ENCODE data around the gene EVPLL.

Gene EVPLL

GRCh38 chr17:18353541-18353940 lies 24.0 kb upstream of the EVPLL start:
- no peak for DNase-seq (ENCODE audit: low spot score)
- no peak for TF ChIP-seq CTCF (IDR thresholded peaks at IDR 0.05; ENCODE audit: extremely low read depth, insufficient read depth, missing control alignments)
- in situ Hi-C loops (cut with MboI; ENCODE audit: low pct_unique_long_range_greater_than_20kb, low sequenced_read_pairs, unreplicated experiment): no loop called here

- no peak for TF ChIP-seq CTCF (IDR thresholded peaks at IDR 0.05; ENCODE audit: extremely low read depth, insufficient read depth, missing control alignments)
- DNase-seq (ENCODE audit: low spot score): no peak
- in situ Hi-C loops (cut with MboI; ENCODE audit: low pct_unique_long_range_greater_than_20kb, low sequenced_read_pairs, unreplicated experiment): no loop called here
These were observed 21.0 kb upstream of the EVPLL start for GRCh38 chr17:18356624-18357023.

DNA sequence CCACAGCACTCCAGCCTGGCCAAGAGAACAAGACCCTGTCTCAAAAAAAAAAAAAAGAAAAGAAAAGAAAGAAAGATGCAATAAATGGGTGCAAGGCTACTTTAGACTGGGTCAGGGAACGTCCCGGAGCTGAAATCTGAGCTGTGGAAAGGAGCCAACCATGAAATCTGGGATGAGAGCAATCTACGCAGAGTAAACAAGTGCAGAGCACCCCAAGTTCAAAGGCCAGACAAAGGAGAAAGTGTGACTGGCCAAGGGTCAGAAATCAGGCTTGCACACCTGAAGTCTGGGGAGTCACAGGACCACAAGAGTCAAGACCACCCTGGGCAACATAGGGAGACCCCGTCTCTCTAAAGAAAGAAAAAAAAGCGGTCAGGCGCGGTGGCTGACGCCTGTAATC lies 17.1 kb upstream of the EVPLL start:
- DNase-seq (ENCODE audit: low spot score): no peak
- in situ Hi-C loops (cut with MboI; ENCODE audit: low pct_unique_long_range_greater_than_20kb, low sequenced_read_pairs, unreplicated experiment): no loop called here
- no peak for TF ChIP-seq CTCF (IDR thresholded peaks at IDR 0.05; ENCODE audit: extremely low read depth, insufficient read depth, missing control alignments)

DNA sequence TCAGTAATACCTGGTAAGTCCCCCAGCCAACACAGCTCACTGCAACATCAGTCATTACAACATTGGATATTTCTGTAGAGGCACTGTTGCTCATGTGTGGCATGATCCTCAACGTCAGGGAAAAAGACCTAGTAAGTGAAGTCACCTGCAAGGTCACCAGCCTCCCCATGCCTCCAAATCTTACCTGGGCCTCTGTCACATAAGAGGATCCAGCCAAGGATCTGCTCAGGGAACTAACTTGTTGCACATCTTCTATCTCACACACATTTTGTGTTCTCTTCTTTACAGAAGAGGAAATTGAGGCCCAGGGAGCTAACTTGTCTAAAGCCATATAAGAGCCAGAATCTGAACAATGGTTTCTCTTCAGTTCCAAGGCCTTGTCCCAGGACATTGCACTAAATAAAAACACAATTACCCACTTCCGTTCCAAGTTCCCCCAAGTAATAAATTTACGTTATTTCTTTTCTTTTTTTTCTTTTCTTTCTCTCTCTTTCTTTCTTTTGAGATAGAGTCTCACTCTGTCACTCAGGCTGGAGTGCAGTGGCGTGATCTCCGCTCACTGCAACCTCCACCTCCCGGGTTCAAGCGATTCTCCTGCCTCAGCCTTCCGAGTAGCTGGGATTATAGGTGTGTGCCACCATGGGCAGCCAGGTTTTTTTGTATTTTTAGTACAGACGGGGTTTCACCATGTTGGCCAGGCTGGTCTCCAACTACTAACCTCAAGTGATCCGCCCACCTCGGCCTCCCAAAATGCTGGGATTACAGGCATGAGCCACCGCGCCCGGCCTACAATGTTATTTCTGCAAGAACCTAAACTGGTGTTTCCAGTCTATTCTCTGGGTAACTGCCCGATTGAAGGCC lies 15.5 kb upstream of the EVPLL start:
- TF ChIP-seq CTCF (IDR thresholded peaks at IDR 0.05; ENCODE audit: extremely low read depth, insufficient read depth, missing control alignments): no peak
- in situ Hi-C loops (cut with MboI; ENCODE audit: low pct_unique_long_range_greater_than_20kb, low sequenced_read_pairs, unreplicated experiment): no loop called here
- DNase-seq (ENCODE audit: low spot score): no peak

GRCh38 chr17:18362698-18363100 lies 14.9 kb upstream of the EVPLL start:
- no peak for TF ChIP-seq CTCF (IDR thresholded peaks at IDR 0.05; ENCODE audit: extremely low read depth, insufficient read depth, missing control alignments)
- DNase-seq (ENCODE audit: low spot score): no peak
- in situ Hi-C loops (cut with MboI; ENCODE audit: low pct_unique_long_range_greater_than_20kb, low sequenced_read_pairs, unreplicated experiment): no loop called here

DNA sequence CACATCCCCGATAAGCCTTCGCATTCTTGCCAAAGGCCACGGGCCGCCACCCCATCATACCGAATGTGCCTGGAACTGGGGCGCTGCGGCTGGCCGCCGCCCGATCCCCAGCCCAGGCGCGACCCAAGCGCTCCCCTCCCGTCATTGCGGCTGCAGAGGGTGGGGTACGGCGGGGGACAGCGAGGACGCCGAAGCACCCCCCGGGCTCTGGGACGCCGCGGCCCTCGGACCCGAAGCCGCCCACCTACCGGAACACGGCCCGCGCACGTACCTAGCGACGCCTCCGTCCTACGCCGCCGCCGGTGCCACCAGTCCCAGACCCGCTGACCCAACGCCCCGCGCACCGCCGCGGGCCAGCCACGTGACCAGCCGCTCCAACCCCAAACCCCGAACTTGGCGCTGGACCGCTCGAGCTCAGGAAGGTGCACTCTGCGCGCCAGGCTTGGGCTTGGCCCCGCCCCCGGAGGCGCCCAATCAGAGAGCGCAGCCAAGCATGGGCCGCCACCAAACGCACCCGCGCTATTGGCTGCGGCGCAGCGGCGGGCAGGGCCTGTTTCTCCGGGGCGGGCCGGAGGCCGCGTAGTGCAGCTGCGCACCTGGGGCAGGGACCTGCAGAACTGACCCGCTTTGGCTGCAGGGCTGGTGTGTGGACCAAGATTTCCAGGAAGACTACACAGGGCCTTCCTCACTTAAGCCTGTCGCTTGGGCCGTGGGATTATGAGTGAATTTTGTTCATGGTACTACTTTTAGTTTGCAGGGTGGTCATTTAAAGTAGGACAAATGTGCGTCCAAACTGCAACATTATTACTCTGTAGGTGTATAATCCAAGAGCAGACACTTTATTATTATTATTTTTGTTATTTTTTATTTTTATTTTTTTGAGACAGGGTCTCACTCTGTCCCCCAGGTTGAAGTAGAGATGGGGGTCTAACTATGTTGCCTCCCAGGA lies 14.2 kb upstream of the EVPLL start, which contains the start of gene SHMT1:
Gene SHMT1 (minus strand): TSS at position 450 of the 949 bp plus-strand sequence. CDS start 7,569 bp downstream, outside the sequence.
- peak; percentile 98 for DNase-seq (ENCODE audit: low spot score)
- in situ Hi-C loops (cut with MboI; ENCODE audit: low pct_unique_long_range_greater_than_20kb, low sequenced_read_pairs, unreplicated experiment): no loop called here
- no peak for TF ChIP-seq CTCF (IDR thresholded peaks at IDR 0.05; ENCODE audit: extremely low read depth, insufficient read depth, missing control alignments)

Data from GM13977 (cell line).